Measurements from ENCODE around the gene SPAG16.

GRCh38 chr2:214107726-214108125, 823.5 kb downstream of the SPAG16 start:
- TF ChIP-seq CTCF (IDR thresholded peaks at IDR 0.05) = no peak
- TF ChIP-seq, protein P1, sequence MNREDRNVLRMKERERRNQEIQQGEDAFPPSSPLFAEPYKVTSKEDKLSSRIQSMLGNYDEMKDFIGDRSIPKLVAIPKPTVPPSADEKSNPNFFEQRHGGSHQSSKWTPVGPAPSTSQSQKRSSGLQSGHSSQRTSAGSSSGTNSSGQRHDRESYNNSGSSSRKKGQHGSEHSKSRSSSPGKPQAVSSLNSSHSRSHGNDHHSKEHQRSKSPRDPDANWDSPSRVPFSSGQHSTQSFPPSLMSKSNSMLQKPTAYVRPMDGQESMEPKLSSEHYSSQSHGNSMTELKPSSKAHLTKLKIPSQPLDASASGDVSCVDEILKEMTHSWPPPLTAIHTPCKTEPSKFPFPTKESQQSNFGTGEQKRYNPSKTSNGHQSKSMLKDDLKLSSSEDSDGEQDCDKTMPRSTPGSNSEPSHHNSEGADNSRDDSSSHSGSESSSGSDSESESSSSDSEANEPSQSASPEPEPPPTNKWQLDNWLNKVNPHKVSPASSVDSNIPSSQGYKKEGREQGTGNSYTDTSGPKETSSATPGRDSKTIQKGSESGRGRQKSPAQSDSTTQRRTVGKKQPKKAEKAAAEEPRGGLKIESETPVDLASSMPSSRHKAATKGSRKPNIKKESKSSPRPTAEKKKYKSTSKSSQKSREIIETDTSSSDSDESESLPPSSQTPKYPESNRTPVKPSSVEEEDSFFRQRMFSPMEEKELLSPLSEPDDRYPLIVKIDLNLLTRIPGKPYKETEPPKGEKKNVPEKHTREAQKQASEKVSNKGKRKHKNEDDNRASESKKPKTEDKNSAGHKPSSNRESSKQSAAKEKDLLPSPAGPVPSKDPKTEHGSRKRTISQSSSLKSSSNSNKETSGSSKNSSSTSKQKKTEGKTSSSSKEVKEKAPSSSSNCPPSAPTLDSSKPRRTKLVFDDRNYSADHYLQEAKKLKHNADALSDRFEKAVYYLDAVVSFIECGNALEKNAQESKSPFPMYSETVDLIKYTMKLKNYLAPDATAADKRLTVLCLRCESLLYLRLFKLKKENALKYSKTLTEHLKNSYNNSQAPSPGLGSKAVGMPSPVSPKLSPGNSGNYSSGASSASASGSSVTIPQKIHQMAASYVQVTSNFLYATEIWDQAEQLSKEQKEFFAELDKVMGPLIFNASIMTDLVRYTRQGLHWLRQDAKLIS (CRISPR knock-in tag; IDR thresholded peaks at IDR 0.05; ENCODE audit: borderline replicate concordance) = no peak
- no peak for TF ChIP-seq NR2C2 (CRISPR knock-in tag; IDR thresholded peaks at IDR 0.05)
- TF ChIP-seq ZSCAN18 (CRISPR knock-in tag; IDR thresholded peaks at IDR 0.05) = no peak
- TF ChIP-seq, protein P2, sequence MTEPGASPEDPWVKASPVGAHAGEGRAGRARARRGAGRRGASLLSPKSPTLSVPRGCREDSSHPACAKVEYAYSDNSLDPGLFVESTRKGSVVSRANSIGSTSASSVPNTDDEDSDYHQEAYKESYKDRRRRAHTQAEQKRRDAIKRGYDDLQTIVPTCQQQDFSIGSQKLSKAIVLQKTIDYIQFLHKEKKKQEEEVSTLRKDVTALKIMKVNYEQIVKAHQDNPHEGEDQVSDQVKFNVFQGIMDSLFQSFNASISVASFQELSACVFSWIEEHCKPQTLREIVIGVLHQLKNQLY (CRISPR knock-in tag; IDR thresholded peaks at IDR 0.05) = no peak
- TF ChIP-seq NFE2L1 (CRISPR knock-in tag; IDR thresholded peaks at IDR 0.05) = no peak
- TF ChIP-seq, protein P3, sequence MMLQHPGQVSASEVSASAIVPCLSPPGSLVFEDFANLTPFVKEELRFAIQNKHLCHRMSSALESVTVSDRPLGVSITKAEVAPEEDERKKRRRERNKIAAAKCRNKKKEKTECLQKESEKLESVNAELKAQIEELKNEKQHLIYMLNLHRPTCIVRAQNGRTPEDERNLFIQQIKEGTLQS (CRISPR knock-in tag; conservative IDR thresholded peaks at IDR 0.05) = no peak
- TF ChIP-seq GABPB1 (CRISPR knock-in tag; IDR thresholded peaks at IDR 0.05) = no peak
- TF ChIP-seq STAT6 (CRISPR knock-in tag; conservative IDR thresholded peaks at IDR 0.05; ENCODE audit: low read depth) = no peak
- no peak for TF ChIP-seq FOXK1 (CRISPR knock-in tag; IDR thresholded peaks at IDR 0.05)
- no peak for TF ChIP-seq ZNF512 (CRISPR knock-in tag; IDR thresholded peaks at IDR 0.05; ENCODE audit: borderline replicate concordance)
- TF ChIP-seq PRRX2 (CRISPR knock-in tag; IDR thresholded peaks at IDR 0.05) = no peak
